ENCODE measurements around the gene FOXI2. TPM values are rescaled to one million over a fixed set of nuclear protein-coding genes. Genes with fewer than 3 reads are reported as not detected.

FOXI2 gene
- polyA plus RNA-seq, 4 donors, result 0.19 TPM; not detected in 3

DNA sequence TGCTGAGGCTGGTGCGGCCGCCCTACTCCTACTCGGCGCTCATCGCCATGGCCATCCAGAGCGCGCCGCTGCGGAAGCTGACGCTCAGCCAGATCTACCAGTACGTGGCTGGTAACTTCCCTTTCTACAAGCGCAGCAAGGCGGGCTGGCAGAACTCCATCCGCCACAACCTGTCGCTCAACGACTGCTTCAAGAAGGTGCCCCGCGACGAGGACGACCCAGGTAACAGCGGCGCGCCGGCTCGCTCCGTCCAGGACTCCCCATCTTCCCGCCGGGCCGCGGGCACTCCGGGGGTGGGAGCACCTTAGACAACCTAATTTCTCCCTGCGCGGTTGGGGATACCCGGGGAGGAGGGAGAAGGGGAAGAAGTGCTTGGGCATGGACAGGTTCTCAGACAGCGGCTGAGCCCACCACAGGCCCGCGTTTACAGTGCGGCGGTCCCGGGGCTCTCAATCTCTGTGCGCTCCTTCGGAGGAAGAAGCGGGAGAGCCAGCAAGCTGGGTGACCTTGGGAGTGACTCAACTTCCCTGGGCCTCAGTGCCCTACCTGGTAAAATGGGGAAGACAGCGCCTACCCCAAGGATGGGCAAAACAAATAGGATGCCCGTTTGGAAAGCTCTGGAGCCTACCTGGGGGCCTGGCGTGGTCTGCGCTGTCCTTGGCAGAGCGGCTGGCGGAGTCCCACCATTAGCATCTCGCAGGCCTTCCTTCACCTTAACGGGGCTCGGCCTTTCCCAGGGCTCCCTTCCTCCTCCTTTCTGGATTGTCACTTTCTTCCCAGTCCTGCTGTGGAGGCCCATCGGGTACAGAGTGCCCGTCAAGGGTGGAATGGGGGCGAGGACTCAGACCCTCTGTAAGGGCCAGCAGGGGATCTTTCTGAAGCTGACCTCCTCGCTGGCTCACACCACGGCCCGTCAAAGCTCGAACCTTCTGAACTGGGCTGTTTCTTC, 852 bp downstream of the FOXI2 start:
- Histone ChIP-seq H3K27ac (ENCODE audit: low read depth in 1 of 3, low read length in 2 of 3) (no peak overlapping the region), H3K27me3 (ENCODE audit: control insufficient read depth in 3 of 3, insufficient read depth in 3 of 3, low read length in 3 of 3) (peaks cover 17 to 67% (median 30%) of the 10 kb centered on the region in 3 donors), H3K9me3 (ENCODE audit: control insufficient read depth in 2 of 2, insufficient read depth in 1 of 2, low read depth in 1 of 2, low read length in 1 of 2) (no peaks in the 10 kb centered on the region), H3K36me3 (ENCODE audit: control insufficient read depth in 3 of 3, insufficient read depth in 2 of 3, low read depth in 1 of 3, low read length in 3 of 3) (no peaks in the 10 kb centered on the region), H3K4me3 (ENCODE audit: low read depth in 1 of 3, low read length in 3 of 3) (no peak overlapping the region), H3K4me1 (ENCODE audit: control insufficient read depth in 3 of 3, insufficient read depth in 2 of 3, low read depth in 1 of 3, low read length in 2 of 3) (no peaks in the 10 kb centered on the region)
- FAIRE-seq, result no peak
- DNase-seq, result no peak
- 10 to 18% (median 16%) methylated on average over 51 to 59 of the region's 59 CpGs for WGBS, 3 donors

DNA sequence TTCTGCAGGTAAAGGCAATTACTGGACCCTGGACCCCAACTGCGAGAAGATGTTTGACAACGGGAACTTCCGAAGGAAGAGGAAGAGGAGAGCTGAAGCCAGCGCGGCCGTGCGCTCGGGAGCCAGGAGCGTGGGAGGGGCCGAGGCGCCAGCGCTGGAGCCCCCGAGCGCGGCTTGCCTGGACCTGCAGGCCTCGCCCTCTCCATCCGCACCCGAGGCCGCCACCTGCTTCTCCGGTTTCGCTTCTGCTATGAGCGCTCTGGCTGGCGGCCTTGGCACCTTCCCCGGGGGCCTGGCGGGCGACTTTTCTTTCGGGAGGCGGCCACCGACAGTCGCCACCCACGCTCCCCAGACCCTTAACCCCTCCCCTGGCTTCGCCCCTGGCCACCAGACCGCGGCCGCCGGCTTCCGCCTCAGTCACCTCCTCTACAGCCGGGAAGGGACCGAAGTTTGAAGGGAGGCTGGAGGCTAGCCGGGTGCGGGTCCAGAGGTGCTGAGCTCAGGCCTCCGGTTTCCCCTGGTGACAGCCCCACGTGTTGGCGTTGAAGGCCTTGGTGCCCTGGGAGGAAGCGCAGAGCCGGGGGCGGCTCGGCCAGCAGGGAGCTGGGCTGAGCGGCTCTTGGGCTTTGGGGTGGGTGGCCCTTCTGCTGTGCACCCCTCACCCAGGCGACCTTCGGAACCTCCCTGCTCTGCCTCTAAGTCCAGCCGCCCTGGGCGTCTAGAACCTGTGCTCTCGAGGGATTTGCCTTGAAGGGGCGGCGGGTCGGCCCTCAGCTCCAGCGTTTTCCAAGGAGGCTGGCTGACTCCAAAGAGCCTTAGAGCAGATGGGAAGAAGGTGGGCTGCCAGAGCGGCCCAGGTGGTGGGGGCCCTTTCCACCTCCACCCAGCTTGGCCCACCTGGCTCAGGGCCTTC, 1.8 kb downstream of the FOXI2 start:
- peaks cover 17 to 58% (median 28%) of the 10 kb centered on the region in 3 donors for H3K27me3 ChIP-seq (ENCODE audit: control insufficient read depth in 3 of 3, insufficient read depth in 3 of 3, low read length in 3 of 3)
- DNase-seq (no peak), FAIRE-seq (no peak)
- 20 to 27% (median 22%) methylated on average over 52 to 59 of the region's 59 CpGs for WGBS, 3 donors
- H3K27ac ChIP-seq (ENCODE audit: low read depth in 1 of 3, low read length in 2 of 3), result no peak overlapping the region
- H3K36me3 ChIP-seq (ENCODE audit: control insufficient read depth in 3 of 3, insufficient read depth in 2 of 3, low read depth in 1 of 3, low read length in 3 of 3), result no peaks in the 10 kb centered on the region
- H3K4me3 ChIP-seq (ENCODE audit: low read depth in 1 of 3, low read length in 3 of 3), result no peak overlapping the region
- no peaks in the 10 kb centered on the region for H3K4me1 ChIP-seq (ENCODE audit: control insufficient read depth in 3 of 3, insufficient read depth in 2 of 3, low read depth in 1 of 3, low read length in 2 of 3)
- H3K9me3 ChIP-seq (ENCODE audit: control insufficient read depth in 2 of 2, insufficient read depth in 1 of 2, low read depth in 1 of 2, low read length in 1 of 2), result no peaks in the 10 kb centered on the region

DNA sequence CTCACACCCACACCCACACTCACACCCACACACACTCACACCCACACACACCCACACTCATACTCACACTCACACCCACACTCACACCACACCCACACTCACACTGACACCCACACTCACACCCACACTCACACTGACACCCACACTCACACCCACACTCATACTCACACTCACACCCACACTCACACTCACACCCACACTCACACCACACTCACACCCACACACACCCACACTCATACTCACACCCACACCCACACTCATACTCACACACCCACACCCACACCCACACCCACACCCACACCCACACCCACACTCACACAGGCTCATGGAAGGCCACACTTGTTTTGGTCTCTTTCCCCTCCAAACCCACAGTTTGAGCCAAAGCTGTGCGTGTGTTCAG, 2.9 kb downstream of the FOXI2 start:
- no peak overlapping the region for H3K27ac ChIP-seq (ENCODE audit: low read depth in 1 of 3, low read length in 2 of 3)
- no peak for FAIRE-seq
- 47 to 82% (median 59%) methylated on average over 1 of the region's 1 CpG for WGBS, 3 donors
- no peak for DNase-seq
- no peaks in the 10 kb centered on the region for H3K4me1 ChIP-seq (ENCODE audit: control insufficient read depth in 3 of 3, insufficient read depth in 2 of 3, low read depth in 1 of 3, low read length in 2 of 3)
- peaks cover 17 to 56% (median 26%) of the 10 kb centered on the region in 3 donors for H3K27me3 ChIP-seq (ENCODE audit: control insufficient read depth in 3 of 3, insufficient read depth in 3 of 3, low read length in 3 of 3)
- H3K4me3 ChIP-seq (ENCODE audit: low read depth in 1 of 3, low read length in 3 of 3), result no peak overlapping the region
- H3K9me3 ChIP-seq (ENCODE audit: control insufficient read depth in 2 of 2, insufficient read depth in 1 of 2, low read depth in 1 of 2, low read length in 1 of 2), result no peaks in the 10 kb centered on the region
- no peaks in the 10 kb centered on the region for H3K36me3 ChIP-seq (ENCODE audit: control insufficient read depth in 3 of 3, insufficient read depth in 2 of 3, low read depth in 1 of 3, low read length in 3 of 3)

DNA sequence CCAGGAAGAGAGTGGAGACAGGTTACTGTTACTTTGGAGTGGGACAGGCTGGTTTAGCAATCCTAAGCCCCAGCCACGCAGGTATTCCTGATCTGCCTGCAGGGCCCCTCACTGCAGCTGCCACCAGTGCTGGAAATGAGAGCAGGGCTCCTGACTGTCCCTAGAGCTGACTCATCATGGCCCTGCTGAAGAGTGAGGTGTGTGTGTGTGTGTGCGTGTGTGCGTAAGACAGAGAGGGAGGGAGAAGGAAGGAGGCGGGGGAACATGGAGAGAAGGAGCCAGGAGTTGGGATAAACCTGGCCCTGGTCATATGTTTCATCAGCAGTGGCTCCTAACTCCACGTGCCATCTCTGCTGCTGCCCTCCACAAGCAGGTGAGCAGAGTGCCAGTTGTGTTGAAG, 3.6 kb downstream of the FOXI2 start:
- DNase-seq, result no peak
- Histone ChIP-seq H3K9me3 (ENCODE audit: control insufficient read depth in 2 of 2, insufficient read depth in 1 of 2, low read depth in 1 of 2, low read length in 1 of 2) (no peaks in the 10 kb centered on the region), H3K4me1 (ENCODE audit: control insufficient read depth in 3 of 3, insufficient read depth in 2 of 3, low read depth in 1 of 3, low read length in 2 of 3) (no peaks in the 10 kb centered on the region), H3K4me3 (ENCODE audit: low read depth in 1 of 3, low read length in 3 of 3) (no peak overlapping the region), H3K27me3 (ENCODE audit: control insufficient read depth in 3 of 3, insufficient read depth in 3 of 3, low read length in 3 of 3) (peaks cover 14 to 49% (median 20%) of the 10 kb centered on the region in 3 donors), H3K27ac (ENCODE audit: low read depth in 1 of 3, low read length in 2 of 3) (no peak overlapping the region), H3K36me3 (ENCODE audit: control insufficient read depth in 3 of 3, insufficient read depth in 2 of 3, low read depth in 1 of 3, low read length in 3 of 3) (no peaks in the 10 kb centered on the region)
- 60 to 70% (median 62%) methylated on average over 5 of the region's 5 CpGs for WGBS, 3 donors
- FAIRE-seq, result no peak

DNA sequence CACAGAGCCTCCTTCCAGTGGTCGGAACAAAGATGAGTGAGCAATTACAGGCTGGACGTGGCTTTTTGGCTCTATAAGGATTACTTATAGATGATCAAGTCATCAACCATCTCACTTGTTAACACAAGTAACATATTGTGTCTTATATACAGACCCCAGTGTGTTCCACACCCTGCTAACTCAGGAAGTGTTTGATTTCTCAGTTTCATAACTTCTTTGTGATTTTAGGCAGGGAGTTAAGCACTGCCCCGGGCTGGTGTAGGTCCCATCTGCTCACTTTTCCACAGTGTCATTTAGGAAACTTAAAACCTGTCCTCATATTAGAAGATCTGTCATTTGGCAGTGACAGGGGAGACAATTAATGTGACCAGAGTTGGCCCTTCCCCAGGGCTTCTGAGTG, 6.2 kb downstream of the FOXI2 start:
- 68 to 74% (median 70%) methylated on average over 3 of the region's 3 CpGs for WGBS, 3 donors
- no peak for FAIRE-seq
- DNase-seq, result no peak

DNA sequence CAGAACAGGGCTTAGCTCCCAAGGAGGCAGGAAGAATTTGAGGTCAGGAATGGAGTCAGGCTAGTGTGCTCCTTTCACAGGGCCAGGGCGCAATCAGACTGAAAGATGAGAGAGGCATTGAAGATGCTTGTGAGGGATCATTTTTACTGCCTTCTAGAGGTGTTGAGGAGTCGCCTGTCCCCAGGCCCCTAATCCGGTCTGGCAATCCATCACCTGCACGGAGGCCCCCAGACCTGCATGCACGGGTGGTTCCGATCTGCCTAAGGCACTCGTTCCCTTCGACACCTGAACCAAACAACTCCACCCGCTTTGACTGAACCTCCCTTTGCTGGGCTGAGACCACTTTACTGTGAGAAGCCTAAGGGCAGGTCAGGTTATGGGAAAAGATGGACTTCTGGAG, 8.0 kb downstream of the FOXI2 start:
- Histone ChIP-seq H3K27ac (ENCODE audit: low read depth in 1 of 3, low read length in 2 of 3) (no peak overlapping the region), H3K36me3 (ENCODE audit: control insufficient read depth in 3 of 3, insufficient read depth in 2 of 3, low read depth in 1 of 3, low read length in 3 of 3) (no peaks in the 10 kb centered on the region), H3K4me3 (ENCODE audit: low read depth in 1 of 3, low read length in 3 of 3) (no peak overlapping the region), H3K4me1 (ENCODE audit: control insufficient read depth in 3 of 3, insufficient read depth in 2 of 3, low read depth in 1 of 3, low read length in 2 of 3) (no peaks in the 10 kb centered on the region), H3K27me3 (ENCODE audit: control insufficient read depth in 3 of 3, insufficient read depth in 3 of 3, low read length in 3 of 3) (peaks cover 0 to 13% (median 2%) of the 10 kb centered on the region in 3 donors), H3K9me3 (ENCODE audit: control insufficient read depth in 2 of 2, insufficient read depth in 1 of 2, low read depth in 1 of 2, low read length in 1 of 2) (no peaks in the 10 kb centered on the region)
- DNase-seq (no peak), FAIRE-seq (no peak)
- 64 to 75% (median 72%) methylated on average over 9 of the region's 9 CpGs for WGBS, 3 donors

More for the DNA sequence above, 6.2 kb downstream of the FOXI2 start:
- H3K4me3 ChIP-seq (ENCODE audit: low read depth in 1 of 3, low read length in 3 of 3), result no peak overlapping the region
- H3K36me3 ChIP-seq (ENCODE audit: control insufficient read depth in 3 of 3, insufficient read depth in 2 of 3, low read depth in 1 of 3, low read length in 3 of 3), result no peaks in the 10 kb centered on the region
- no peaks in the 10 kb centered on the region for H3K9me3 ChIP-seq (ENCODE audit: control insufficient read depth in 2 of 2, insufficient read depth in 1 of 2, low read depth in 1 of 2, low read length in 1 of 2)
- no peaks in the 10 kb centered on the region for H3K4me1 ChIP-seq (ENCODE audit: control insufficient read depth in 3 of 3, insufficient read depth in 2 of 3, low read depth in 1 of 3, low read length in 2 of 3)
- H3K27me3 ChIP-seq (ENCODE audit: control insufficient read depth in 3 of 3, insufficient read depth in 3 of 3, low read length in 3 of 3), result peaks cover 0 to 27% (median 14%) of the 10 kb centered on the region in 3 donors
- no peak overlapping the region for H3K27ac ChIP-seq (ENCODE audit: low read depth in 1 of 3, low read length in 2 of 3)

DNA sequence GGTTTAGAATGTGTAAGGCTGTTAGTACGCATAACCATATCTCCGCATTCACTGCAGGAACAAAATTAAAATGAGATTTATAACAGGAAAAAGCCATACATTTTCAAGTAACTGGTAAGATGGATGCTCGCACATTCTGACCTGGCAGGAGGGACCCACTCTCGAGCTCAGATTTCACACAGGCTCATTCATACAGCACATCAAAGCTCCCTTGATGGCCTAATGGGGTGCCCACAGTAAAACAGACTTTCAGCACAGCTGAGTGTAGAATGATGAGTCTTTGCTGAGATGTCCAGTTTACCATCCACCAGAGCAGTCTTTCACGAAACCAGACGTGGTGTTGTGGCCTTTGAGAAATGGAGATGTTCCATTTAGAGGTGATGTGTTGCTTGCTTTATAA, 8.9 kb downstream of the FOXI2 start:
- Histone ChIP-seq H3K36me3 (ENCODE audit: control insufficient read depth in 3 of 3, insufficient read depth in 2 of 3, low read depth in 1 of 3, low read length in 3 of 3) (no peaks in the 10 kb centered on the region), H3K27ac (ENCODE audit: low read depth in 1 of 3, low read length in 2 of 3) (no peak overlapping the region), H3K4me1 (ENCODE audit: control insufficient read depth in 3 of 3, insufficient read depth in 2 of 3, low read depth in 1 of 3, low read length in 2 of 3) (no peaks in the 10 kb centered on the region), H3K27me3 (ENCODE audit: control insufficient read depth in 3 of 3, insufficient read depth in 3 of 3, low read length in 3 of 3) (peaks cover 0 to 9% (median 2%) of the 10 kb centered on the region in 3 donors), H3K4me3 (ENCODE audit: low read depth in 1 of 3, low read length in 3 of 3) (no peak overlapping the region), H3K9me3 (ENCODE audit: control insufficient read depth in 2 of 2, insufficient read depth in 1 of 2, low read depth in 1 of 2, low read length in 1 of 2) (no peaks in the 10 kb centered on the region)
- no peak for DNase-seq
- WGBS, 3 donors, result 69 to 70% (median 69%) methylated on average over 6 of the region's 6 CpGs
- FAIRE-seq, result no peak

DNA sequence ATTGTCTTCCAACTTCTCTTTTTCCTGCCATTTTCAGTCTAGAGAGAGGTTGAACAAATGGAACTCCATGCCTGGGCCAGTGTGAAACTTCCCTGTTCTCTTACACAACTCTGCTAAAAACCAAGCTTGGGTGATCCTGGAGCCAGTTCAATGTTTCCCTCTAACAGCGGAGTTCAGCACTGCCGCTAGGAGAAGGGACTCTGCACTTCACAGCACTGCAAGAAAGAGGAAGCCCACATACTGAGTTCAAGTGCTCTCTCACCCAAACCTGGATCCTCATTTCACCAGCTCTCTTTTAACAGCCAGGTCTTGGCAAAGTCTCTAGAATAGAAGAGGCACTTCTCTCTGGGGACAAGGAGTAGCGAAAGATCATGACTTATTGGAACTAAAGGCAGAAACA, 18.8 kb downstream of the FOXI2 start:
- FAIRE-seq (no peak), DNase-seq (no peak)
- 43 to 59% (median 58%) methylated on average over 3 of the region's 3 CpGs for WGBS, 3 donors

More for the DNA sequence above, 18.8 kb downstream of the FOXI2 start:
- Histone ChIP-seq H3K27ac (ENCODE audit: low read depth in 1 of 3, low read length in 2 of 3) (no peak overlapping the region), H3K4me3 (ENCODE audit: low read depth in 1 of 3, low read length in 3 of 3) (no peak overlapping the region), H3K36me3 (ENCODE audit: control insufficient read depth in 3 of 3, insufficient read depth in 2 of 3, low read depth in 1 of 3, low read length in 3 of 3) (no peaks in the 10 kb centered on the region), H3K27me3 (ENCODE audit: control insufficient read depth in 3 of 3, insufficient read depth in 3 of 3, low read length in 3 of 3) (no peaks in the 10 kb centered on the region), H3K9me3 (ENCODE audit: control insufficient read depth in 2 of 2, insufficient read depth in 1 of 2, low read depth in 1 of 2, low read length in 1 of 2) (peaks cover 0 to 1% of the 10 kb centered on the region in 2 donors), H3K4me1 (ENCODE audit: control insufficient read depth in 3 of 3, insufficient read depth in 2 of 3, low read depth in 1 of 3, low read length in 2 of 3) (no peaks in the 10 kb centered on the region)

All from small intestine (tissue), 7 donors.